ENCODE measurements around the gene ZNF579. TPM values are rescaled to one million over a fixed set of nuclear protein-coding genes. Genes with fewer than 3 reads are reported as not detected.

ZNF579 gene
- total RNA-seq, 1 donor from 2014 or later = 35.0 TPM

DNA sequence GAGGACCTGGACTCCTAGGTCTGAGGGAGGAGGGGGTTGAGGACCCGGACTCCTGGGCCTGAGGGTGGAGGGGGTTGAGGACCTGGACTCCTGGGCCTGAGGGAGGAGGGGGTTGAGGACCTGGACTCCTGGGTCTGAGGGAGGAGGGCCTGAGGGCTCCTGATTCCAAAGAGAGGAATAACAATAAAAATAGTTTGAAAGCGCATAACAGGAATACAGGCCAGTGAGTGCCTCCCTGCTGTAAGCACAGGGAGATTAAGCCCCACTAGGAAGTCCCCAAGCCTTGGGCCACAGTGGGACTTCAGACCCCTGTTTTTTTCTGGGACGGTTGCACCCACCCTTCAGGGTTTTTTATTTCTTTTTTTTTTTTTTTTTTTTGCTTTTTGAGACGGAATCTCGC lies 42.5 kb downstream of the ZNF579 start:
- Mint-ChIP-seq H3K4me1 (peaks cover 5% of the 10 kb centered on the region), H3K4me3 (no peak overlapping the region), H3K9me3 (peaks cover 5% of the 10 kb centered on the region), H3K27me3 (ENCODE audit: low read depth) (peaks cover 5% of the 10 kb centered on the region), H3K27ac (no peak overlapping the region), H3K36me3 (no peaks in the 10 kb centered on the region)
- DNase-seq (ENCODE audit: low spot score in 2 of 2, unreplicated experiment in 2 of 2) = no peak
- TF ChIP-seq, protein P1, sequence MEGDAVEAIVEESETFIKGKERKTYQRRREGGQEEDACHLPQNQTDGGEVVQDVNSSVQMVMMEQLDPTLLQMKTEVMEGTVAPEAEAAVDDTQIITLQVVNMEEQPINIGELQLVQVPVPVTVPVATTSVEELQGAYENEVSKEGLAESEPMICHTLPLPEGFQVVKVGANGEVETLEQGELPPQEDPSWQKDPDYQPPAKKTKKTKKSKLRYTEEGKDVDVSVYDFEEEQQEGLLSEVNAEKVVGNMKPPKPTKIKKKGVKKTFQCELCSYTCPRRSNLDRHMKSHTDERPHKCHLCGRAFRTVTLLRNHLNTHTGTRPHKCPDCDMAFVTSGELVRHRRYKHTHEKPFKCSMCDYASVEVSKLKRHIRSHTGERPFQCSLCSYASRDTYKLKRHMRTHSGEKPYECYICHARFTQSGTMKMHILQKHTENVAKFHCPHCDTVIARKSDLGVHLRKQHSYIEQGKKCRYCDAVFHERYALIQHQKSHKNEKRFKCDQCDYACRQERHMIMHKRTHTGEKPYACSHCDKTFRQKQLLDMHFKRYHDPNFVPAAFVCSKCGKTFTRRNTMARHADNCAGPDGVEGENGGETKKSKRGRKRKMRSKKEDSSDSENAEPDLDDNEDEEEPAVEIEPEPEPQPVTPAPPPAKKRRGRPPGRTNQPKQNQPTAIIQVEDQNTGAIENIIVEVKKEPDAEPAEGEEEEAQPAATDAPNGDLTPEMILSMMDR (IDR thresholded peaks at IDR 0.05; ENCODE audit: unreplicated experiment) = no peak

- DNase-seq (ENCODE audit: low spot score in 2 of 2, unreplicated experiment in 2 of 2) = no peak
- Mint-ChIP-seq H3K9me3 (peaks cover 5% of the 10 kb centered on the region), H3K36me3 (no peaks in the 10 kb centered on the region), H3K27me3 (ENCODE audit: low read depth) (peaks cover 5% of the 10 kb centered on the region), H3K27ac (peak overlapping the region; percentile 66), H3K4me1 (peaks cover 5% of the 10 kb centered on the region), H3K4me3 (no peak overlapping the region)
- TF ChIP-seq, protein P1 (IDR thresholded peaks at IDR 0.05; ENCODE audit: unreplicated experiment) = no peak
Observed at GRCh38 chr19:55537741-55538111, 42.9 kb downstream of the ZNF579 start.

GRCh38 chr19:55536951-55537740 lies 43.5 kb downstream of the ZNF579 start, which contains the start of gene SBK2:
SBK2 (minus strand) TSS chr19:55537133; CDS start chr19:55536294, 839 bp downstream.
- H3K9me3 Mint-ChIP-seq = peaks cover 5% of the 10 kb centered on the region
- H3K4me1 Mint-ChIP-seq = peaks cover 5% of the 10 kb centered on the region
- no peaks in the 10 kb centered on the region for H3K36me3 Mint-ChIP-seq
- H3K4me3 Mint-ChIP-seq = no peak within 1 kb of the TSS
- H3K27me3 Mint-ChIP-seq (ENCODE audit: low read depth) = peaks cover 5% of the 10 kb centered on the region
- TF ChIP-seq, protein P1 (IDR thresholded peaks at IDR 0.05; ENCODE audit: unreplicated experiment) = no peak
- H3K27ac Mint-ChIP-seq = peak within 1 kb of the TSS; percentile 66
- no peak for DNase-seq (ENCODE audit: low spot score in 2 of 2, unreplicated experiment in 2 of 2)

DNA sequence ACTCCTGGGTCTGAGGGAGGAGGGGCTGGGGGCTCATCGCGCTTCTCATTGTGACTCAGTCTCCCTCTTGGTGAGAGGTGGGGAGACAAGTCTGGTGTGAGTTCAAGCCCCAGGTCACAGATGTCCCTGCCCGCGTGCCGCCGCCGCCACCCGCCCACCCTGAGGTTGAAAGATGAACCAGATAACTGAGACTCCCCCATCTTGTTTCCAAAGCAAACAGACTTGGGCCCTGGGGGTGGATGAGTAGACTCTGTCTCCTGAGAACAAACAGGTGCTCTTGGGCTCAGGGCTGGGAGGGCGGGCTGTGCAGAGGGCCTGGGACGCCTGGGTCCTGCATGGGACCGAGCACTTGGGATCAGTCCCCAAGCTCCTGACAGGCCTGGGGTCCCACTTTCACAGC lies 44.3 kb downstream of the ZNF579 start:
- TF ChIP-seq, protein P1 (IDR thresholded peaks at IDR 0.05; ENCODE audit: unreplicated experiment) = no peak
- Mint-ChIP-seq H3K4me3 (no peak overlapping the region), H3K9me3 (no peaks in the 10 kb centered on the region), H3K4me1 (peaks cover 5% of the 10 kb centered on the region), H3K27ac (no peak overlapping the region), H3K36me3 (no peaks in the 10 kb centered on the region), H3K27me3 (ENCODE audit: low read depth) (no peaks in the 10 kb centered on the region)
- no peak for DNase-seq (ENCODE audit: low spot score in 2 of 2, unreplicated experiment in 2 of 2)

- no peak for DNase-seq (ENCODE audit: low spot score in 2 of 2, unreplicated experiment in 2 of 2)
- no peak overlapping the region for H3K27ac Mint-ChIP-seq
- H3K36me3 Mint-ChIP-seq = no peaks in the 10 kb centered on the region
- H3K4me1 Mint-ChIP-seq = peaks cover 5% of the 10 kb centered on the region
- H3K27me3 Mint-ChIP-seq (ENCODE audit: low read depth) = no peaks in the 10 kb centered on the region
- H3K4me3 Mint-ChIP-seq = no peak overlapping the region
- no peaks in the 10 kb centered on the region for H3K9me3 Mint-ChIP-seq
- TF ChIP-seq, protein P1 (IDR thresholded peaks at IDR 0.05; ENCODE audit: unreplicated experiment) = no peak
Observed at GRCh38 chr19:55535965-55536350, 44.7 kb downstream of the ZNF579 start.
